Stomach (tissue), 9 donors: ENCODE results near the gene OR6N2. TPM values are rescaled to one million over a fixed set of nuclear protein-coding genes. Genes with fewer than 3 reads are reported as not detected.

Experiments used
- DNase-seq, 2 donors: peaks; one replicate each; pipeline versions ENCODE4 v3.0.0 to v3.0.0-alpha.2; 2013 to 2019
- H3K27ac ChIP-seq, 5 donors: fragments of 200-600 bp in 4 of 5; sonication (generic) in 4 of 5; one replicate each; pipeline ENCODE4 v1.5.1; 2013 to 2019; ENCODE audit warnings: mild to moderate bottlenecking in 1 of 5, moderate library complexity in 1 of 5
- H3K27me3 ChIP-seq, 3 donors: fragments of 200-600 bp; sonication (generic); one replicate each; pipeline ENCODE4 v1.5.1; 2017 to 2019; ENCODE audit warnings: mixed run types in 1 of 3
- H3K36me3 ChIP-seq, 4 donors: fragments of 200-600 bp; sonication (generic); 1 replicate in 3 of 4; 2 replicates in 1 of 4; pipeline ENCODE4 v1.5.1; 2016 to 2019
- H3K4me1 ChIP-seq, 4 donors: fragments of 200-600 bp; sonication (generic); one replicate each; pipeline ENCODE4 v1.5.1; 2016 to 2019
- H3K4me3 ChIP-seq, 4 donors: fragments of 200-600 bp; sonication (generic) in 3 of 4; one replicate each; pipeline ENCODE4 v1.5.1; 2016 to 2019; ENCODE audit warnings: mild to moderate bottlenecking in 1 of 4
- H3K9me3 ChIP-seq, 4 donors: fragments of 200-600 bp; sonication (generic); one replicate each; pipeline ENCODE4 v1.5.1; 2016 to 2019
- CTCF ChIP-seq, 7 experiments: fragments of 450-650 bp in 4 of 7; fragments of 200-600 bp in 3 of 7; sonication (generic) in 3 of 7; IDR thresholded peaks; one replicate each; pipeline ENCODE4 v1.5.1; 2016 to 2019; ENCODE audit warnings: antibody characterized with exemption in 7 of 7, control low read depth in 2 of 7, mild to moderate bottlenecking in 1 of 7
- EP300 ChIP-seq: sonication (generic); formaldehyde crosslinking; IDR thresholded peaks from one replicate; pipeline ENCODE4 v1.6.1; 2017; ENCODE audit warnings: antibody characterized with exemption
- POLR2A ChIP-seq, 4 donors: fragments of 450-650 bp; IDR thresholded peaks; one replicate each; pipeline ENCODE4 v1.6.1; 2016; ENCODE audit warnings: antibody characterized with exemption in 4 of 4, control low read depth in 2 of 4, mild to moderate bottlenecking in 1 of 4, moderate library complexity in 1 of 4
- POLR2AphosphoS5 ChIP-seq, 3 donors: sonication (generic); formaldehyde crosslinking; IDR thresholded peaks; one replicate each; pipeline ENCODE4 v1.6.1; 2016; ENCODE audit warnings: antibody characterized with exemption in 3 of 3
- WGBS, 5 donors: extraction: QIAGEN DNeasy Blood & Tissue Kit in 3 of 5; methylation state at CpG; one replicate each; pipeline versions ENCODE4 v1.1.5 to v1.1.7; 2013 to 2018; 5-methylcytosine and 5-hydroxymethylcytosine counted together
- intact Hi-C: fragments of 100-400 bp; cut with DNase I; formaldehyde crosslinking; loops from one replicate; pipeline ENCODE4 v1.15.1; 2023; ENCODE audit warnings: low total_unique reads
- polyA plus RNA-seq, 3 donors: library from polyadenylated mRNA; stranded (reverse); fragments of 200-250 nt; gene quantifications; one replicate each; pipeline ENCODE4 v1.2.3, GENCODE V29; 2013
- small RNA-seq, 4 donors: library from RNA; depleted of rRNA; stranded (forward); fragments of <200 nt; gene quantifications; one replicate each; pipeline ENCODE3, GENCODE V24; 2016
- total RNA-seq, 5 donors: library from RNA; depleted of rRNA; stranded (reverse); fragments of >200 nt; gene quantifications; one replicate each; pipeline versions ENCODE4 v1.1.0 to v1.2.3, GENCODE V29; 2014 to 2016
- donor health status: healthy with polysubstance abuse.
- donor health status: Bipolar disorder and iron deficiency.
- donor health status: healthy.

The OR6N2 gene
- total and polyA plus RNA-seq, 8 donors: not detected

GRCh38 chr1:158730453-158730852 lies 50.6 kb downstream of the OR6N2 start:
- no peaks in the 10 kb centered on the region for H3K9me3 ChIP-seq
- 46 to 64% (median 50%) methylated on average over 4 of the region's 4 CpGs for WGBS, 5 donors
- no peak overlapping the region for H3K4me3 ChIP-seq
- TF ChIP-seq POLR2A (IDR thresholded peaks at IDR 0.05) (no peak), EP300 (no peak), POLR2AphosphoS5 (IDR thresholded peaks at IDR 0.05) (no peak), CTCF (IDR thresholded peaks at IDR 0.05) (no peak)
- no peaks in the 10 kb centered on the region for H3K36me3 ChIP-seq
- no peaks in the 10 kb centered on the region for H3K4me1 ChIP-seq
- no peak for DNase-seq
- no peak overlapping the region for H3K27ac ChIP-seq
- no peaks in the 10 kb centered on the region for H3K27me3 ChIP-seq
- intact Hi-C loops: no loop called here

- Histone ChIP-seq H3K36me3 (no peaks in the 10 kb centered on the region), H3K9me3 (no peaks in the 10 kb centered on the region), H3K4me1 (no peaks in the 10 kb centered on the region), H3K4me3 (no peak overlapping the region), H3K27me3 (no peaks in the 10 kb centered on the region), H3K27ac (no peak overlapping the region)
- no peak for DNase-seq
- TF ChIP-seq POLR2AphosphoS5 (IDR thresholded peaks at IDR 0.05): no peak
- no peak for TF ChIP-seq POLR2A (IDR thresholded peaks at IDR 0.05)
- no peak for TF ChIP-seq CTCF (IDR thresholded peaks at IDR 0.05)
- no peak for TF ChIP-seq EP300
- intact Hi-C loops: no loop called here
- 67 to 74% (median 74%) methylated on average over 3 of the region's 3 CpGs for whole genome bisulfite sequencing, 5 donors
These were observed 52.3 kb downstream of the OR6N2 start for GRCh38 chr1:158728510-158729225.

GRCh38 chr1:158724442-158724841 lies 56.6 kb downstream of the OR6N2 start:
- DNase-seq: no peak
- Histone ChIP-seq H3K27me3 (no peaks in the 10 kb centered on the region), H3K27ac (no peak overlapping the region), H3K36me3 (no peaks in the 10 kb centered on the region), H3K9me3 (no peaks in the 10 kb centered on the region), H3K4me3 (no peak overlapping the region), H3K4me1 (no peaks in the 10 kb centered on the region)
- intact Hi-C loops: no loop called here
- TF ChIP-seq EP300: no peak
- no peak for TF ChIP-seq POLR2AphosphoS5 (IDR thresholded peaks at IDR 0.05)
- no peak for TF ChIP-seq CTCF (IDR thresholded peaks at IDR 0.05)
- TF ChIP-seq POLR2A (IDR thresholded peaks at IDR 0.05): no peak
- WGBS, 5 donors: 89 to 92% (median 90%) methylated on average over 5 of the region's 5 CpGs

Small RNAs within 50 kb of the gene (small RNA-seq; reads per million reads assigned to genes)
- gene OR2AQ1P: 0 reads per million in 4 donors

Other genes starting within 250 kb of the OR6N2 start
- not detected for gene OR6Y1, start 226.8 kb downstream of the OR6N2 start, total RNA-seq
- gene OR6Y1, start 226.8 kb downstream of the OR6N2 start, polyA plus RNA-seq: not detected
- not detected for gene OR6P1, start 210.6 kb downstream of the OR6N2 start, total RNA-seq
- gene OR6P1, start 210.6 kb downstream of the OR6N2 start, polyA plus RNA-seq: not detected
- gene OR10X1, start 201.3 kb downstream of the OR6N2 start, total RNA-seq: not detected
- gene OR10X1, start 201.3 kb downstream of the OR6N2 start, polyA plus RNA-seq: not detected
- not detected for gene OR10Z1, start 175.9 kb downstream of the OR6N2 start, total RNA-seq
- not detected for gene OR10Z1, start 175.9 kb downstream of the OR6N2 start, polyA plus RNA-seq
- gene SPTA1, start 94.5 kb downstream of the OR6N2 start, total RNA-seq: 1 to 10 TPM in 1 of 5 donors, not detected in 4; 3.3 TPM
- not detected for gene SPTA1, start 94.5 kb downstream of the OR6N2 start, polyA plus RNA-seq
- not detected for gene OR6K2, start 80.6 kb downstream of the OR6N2 start, total RNA-seq
- not detected for gene OR6K2, start 80.6 kb downstream of the OR6N2 start, polyA plus RNA-seq
- not detected for gene OR6K3, start 60.5 kb downstream of the OR6N2 start, total RNA-seq
- not detected for gene OR6K3, start 60.5 kb downstream of the OR6N2 start, polyA plus RNA-seq
- not detected for gene OR6K6, start 26.5 kb downstream of the OR6N2 start, total RNA-seq
- not detected for gene OR6K6, start 26.5 kb downstream of the OR6N2 start, polyA plus RNA-seq
- gene OR6N1, start 9.0 kb downstream of the OR6N2 start, total RNA-seq: not detected
- not detected for gene OR6N1, start 9.0 kb downstream of the OR6N2 start, polyA plus RNA-seq
- 10 to 100 TPM in 1 of 5 donors, 1 to 10 TPM in 2, under 1 TPM in 1, not detected in 1; 0.29 to 11.1 (median 5.3) TPM for gene MNDA, start 50.1 kb upstream of the OR6N2 start, total RNA-seq
- gene MNDA, start 50.1 kb upstream of the OR6N2 start, polyA plus RNA-seq: 1 to 10 TPM; 1.3 to 5.0 (median 2.3) TPM
- 10 to 100 TPM in 1 of 5 donors, 1 to 10 TPM in 3, not detected in 1; 2.3 to 79.9 (median 3.4) TPM for gene PYHIN1, start 150.3 kb upstream of the OR6N2 start, total RNA-seq
- gene PYHIN1, start 150.3 kb upstream of the OR6N2 start, polyA plus RNA-seq: under 1 TPM; 0.25 to 0.61 (median 0.25) TPM
- gene IFI16, start 228.7 kb upstream of the OR6N2 start, total RNA-seq: 10 to 100 TPM; 24.3 to 65.6 (median 38.5) TPM
- 100 to 1,000 TPM in 1 of 3 donors, 10 to 100 TPM in 2; 40.0 to 113 (median 60.2) TPM for gene IFI16, start 228.7 kb upstream of the OR6N2 start, polyA plus RNA-seq